Stimulated activated CD4-positive, alpha-beta T cell treated with anti-CD3 and anti-CD28 coated beads, Interleukin-15, amount 100 ng/mL, for 48 hours (primary cell): ENCODE data around the gene ITSN1.
"Not testable (repeated sequence)": the region's sequence is repeated elsewhere in the genome, so short reads cannot be mapped to it uniquely, and the experiment has no call there.

Experiments
- DNase-seq, 2 donors: peaks; one replicate each; pipeline ENCODE4 v3.0.0-alpha.2; 2020; ENCODE audit warnings: low read depth in 2 of 2

Gene ITSN1

DNA sequence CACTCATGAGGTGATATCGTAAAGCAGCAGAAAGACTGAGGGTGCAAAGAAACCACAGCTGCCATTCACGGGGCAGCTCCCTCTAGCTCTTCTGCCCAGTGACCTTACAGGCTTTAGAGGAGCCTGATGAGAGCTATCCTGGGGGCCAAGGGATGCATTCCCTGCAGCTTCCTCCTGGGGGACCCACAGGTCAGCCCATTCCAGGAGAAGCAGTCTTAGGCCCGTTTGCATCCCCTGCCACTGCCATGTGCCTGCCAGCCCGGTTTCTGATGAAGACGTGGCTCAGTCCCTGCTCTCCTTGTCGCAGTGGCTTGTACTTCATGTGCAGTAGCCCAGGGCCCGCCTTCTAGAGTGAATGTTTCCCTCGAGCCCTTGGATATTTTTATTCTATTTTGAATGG is 250.6 kb downstream of the ITSN1 start:
- DNase-seq, result no peak

DNA sequence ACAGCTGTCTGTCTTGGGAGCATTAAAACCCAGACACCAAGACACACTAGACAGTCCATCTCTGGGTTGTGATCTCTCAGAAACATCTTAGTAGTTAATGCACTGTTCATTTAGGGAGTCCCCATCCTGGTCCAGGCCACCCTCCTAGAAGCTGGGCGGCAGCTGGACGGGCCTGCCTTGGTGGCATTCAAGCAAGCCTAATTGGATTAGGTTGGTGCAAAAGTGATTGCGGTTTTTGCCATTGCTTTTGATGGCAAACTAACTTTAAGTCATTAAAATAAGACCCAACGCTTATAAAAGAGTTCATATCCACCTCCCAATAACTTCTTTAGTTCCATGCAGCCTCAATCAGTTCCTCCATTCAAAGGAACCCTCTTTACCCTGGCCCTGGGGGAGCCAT is 251.6 kb downstream of the ITSN1 start:
- DNase-seq, result no peak

DNA sequence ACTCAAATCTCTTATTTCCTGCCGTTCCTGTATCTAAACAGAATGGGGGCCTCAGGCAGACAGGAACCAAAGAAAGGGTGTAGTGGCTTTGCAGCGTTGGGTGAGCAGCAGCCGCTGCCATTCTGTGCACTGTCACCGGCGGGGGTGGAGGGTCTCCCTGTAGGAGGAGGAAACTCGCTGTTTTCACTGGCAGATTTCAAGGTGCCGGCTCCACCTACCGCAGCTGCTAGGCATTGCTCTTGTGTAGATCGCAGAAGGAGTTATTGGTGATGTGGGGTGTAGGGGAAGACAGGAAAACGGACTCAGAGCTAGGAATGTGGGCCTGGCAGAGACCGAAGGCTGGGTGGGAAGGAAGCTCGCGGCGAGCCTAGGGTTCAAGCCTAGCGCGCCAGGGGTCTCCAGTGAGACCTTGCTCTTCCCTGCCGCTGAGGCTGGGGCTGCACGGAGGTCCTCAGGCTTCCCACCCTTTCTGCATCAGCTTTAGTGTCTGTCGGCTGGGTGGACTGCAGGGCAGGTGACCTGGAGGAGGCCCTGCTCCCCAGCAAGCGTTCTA is 252.5 kb downstream of the ITSN1 start:
- peak; percentile 58 to 64 for DNase-seq

DNA sequence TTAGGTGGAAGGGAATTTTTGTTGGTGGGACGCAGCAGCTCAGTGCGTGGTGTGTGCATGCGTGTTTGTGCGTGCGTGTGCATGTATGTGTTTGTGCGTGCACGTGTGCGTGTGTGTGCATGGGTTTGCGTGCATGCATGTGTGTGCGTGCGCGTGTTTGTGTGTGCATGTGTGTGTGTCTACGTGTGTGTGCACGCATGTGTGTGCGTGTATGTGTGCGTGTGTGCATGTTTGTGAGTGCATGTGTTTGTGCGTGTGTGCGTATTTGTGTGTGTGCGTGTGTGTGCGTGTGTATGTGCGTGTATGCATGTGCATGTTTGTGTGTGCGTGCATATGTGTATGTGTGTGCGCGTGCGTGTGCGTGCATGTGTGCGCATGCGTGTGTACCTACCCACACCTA is 253.1 kb downstream of the ITSN1 start:
- no peak for DNase-seq

DNA sequence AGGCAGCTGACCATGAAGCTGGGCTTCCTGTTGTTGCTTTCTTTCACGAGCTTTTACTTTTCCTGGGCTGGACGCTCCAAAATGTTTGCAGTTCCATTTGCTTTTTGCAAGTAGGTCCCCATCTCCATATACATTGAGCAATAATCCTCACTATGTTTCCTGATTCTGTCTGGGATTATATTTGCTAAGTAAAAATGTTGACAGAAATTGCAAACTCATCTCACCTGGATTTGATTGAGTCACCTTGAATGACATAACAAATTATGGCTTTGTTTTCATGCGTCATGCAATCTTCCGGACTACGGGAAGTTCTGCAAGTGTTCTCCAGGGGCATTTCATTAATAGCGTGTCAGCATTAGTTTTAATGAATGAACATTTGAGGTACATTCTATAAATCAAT is 254.4 kb downstream of the ITSN1 start:
- DNase-seq, result no peak

DNA sequence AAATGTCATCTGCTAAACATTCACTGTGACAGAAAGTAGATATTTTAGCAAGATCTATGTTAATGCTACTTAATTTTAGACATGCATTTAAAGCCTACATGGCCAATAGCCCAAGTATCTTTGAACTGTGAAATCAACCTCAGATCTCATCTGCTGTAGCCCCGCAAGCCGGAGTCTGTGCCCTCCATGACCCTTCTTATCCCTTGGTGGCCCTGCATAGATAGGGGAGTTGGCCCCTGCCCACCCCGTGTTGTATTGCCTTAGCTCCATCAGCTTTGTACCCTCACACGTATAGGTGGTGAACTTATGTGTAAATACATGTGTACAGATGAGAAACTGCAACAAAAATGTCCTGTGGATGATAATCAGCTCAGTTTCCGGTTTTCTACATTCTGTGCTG is 254.8 kb downstream of the ITSN1 start:
- no peak for DNase-seq

DNA sequence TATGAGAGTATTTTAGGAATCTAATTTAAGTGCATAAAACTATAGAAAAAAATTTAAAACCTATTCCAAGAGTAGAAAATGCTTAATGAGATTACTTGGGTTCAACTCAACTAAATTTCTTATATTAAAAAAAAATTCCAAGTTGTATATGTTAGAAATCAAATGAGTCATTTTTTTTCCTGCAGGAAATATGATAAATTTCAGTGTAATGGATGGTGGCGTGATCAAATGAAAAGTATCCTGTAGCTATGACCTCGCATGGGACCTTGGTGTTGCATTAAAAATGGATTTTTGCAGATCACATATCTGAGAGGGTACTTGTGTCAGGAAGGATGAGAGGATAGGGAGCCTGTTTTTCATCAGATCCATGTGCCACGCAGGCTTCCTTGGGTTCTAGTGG is 255.4 kb downstream of the ITSN1 start:
- no peak for DNase-seq

DNA sequence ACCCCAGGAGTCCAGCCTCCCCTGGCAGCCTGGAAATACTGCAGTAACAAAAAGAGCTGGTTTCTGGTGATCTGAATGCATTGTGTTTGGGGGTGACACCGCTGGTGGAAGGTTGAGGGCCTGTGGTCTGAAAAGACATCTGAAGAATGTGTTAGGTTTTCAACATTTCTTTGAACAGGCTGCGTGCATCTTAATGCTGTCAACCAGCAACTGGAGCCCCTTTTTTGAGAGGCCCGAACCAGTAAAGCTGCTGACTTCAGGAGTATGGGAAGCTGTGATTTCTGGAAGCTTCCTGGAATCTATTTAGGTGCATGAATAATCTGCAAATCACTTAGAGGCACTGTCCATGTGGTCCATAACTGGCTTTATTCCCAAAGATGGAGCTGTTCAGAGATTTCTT is 256.3 kb downstream of the ITSN1 start:
- no peak for DNase-seq

DNA sequence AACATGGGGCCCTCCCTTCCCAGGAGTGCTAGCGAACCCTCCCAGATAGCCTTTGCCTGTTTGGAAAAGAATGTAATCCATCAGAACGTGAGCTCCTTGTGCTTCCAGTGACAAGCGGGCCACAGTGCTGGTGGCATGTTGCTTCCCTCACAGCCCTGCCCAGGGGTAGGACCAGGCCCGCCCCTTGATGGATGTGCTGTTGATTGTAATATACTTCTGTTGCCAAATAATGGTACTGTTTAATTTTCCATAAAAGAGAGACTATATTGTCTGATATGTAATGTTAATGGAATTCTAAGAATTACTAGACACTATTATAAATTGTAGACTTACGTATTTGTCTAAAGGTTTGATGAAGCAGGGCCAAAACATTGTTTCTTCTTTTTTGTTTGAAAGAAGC is 256.9 kb downstream of the ITSN1 start:
- DNase-seq, result no peak

DNA sequence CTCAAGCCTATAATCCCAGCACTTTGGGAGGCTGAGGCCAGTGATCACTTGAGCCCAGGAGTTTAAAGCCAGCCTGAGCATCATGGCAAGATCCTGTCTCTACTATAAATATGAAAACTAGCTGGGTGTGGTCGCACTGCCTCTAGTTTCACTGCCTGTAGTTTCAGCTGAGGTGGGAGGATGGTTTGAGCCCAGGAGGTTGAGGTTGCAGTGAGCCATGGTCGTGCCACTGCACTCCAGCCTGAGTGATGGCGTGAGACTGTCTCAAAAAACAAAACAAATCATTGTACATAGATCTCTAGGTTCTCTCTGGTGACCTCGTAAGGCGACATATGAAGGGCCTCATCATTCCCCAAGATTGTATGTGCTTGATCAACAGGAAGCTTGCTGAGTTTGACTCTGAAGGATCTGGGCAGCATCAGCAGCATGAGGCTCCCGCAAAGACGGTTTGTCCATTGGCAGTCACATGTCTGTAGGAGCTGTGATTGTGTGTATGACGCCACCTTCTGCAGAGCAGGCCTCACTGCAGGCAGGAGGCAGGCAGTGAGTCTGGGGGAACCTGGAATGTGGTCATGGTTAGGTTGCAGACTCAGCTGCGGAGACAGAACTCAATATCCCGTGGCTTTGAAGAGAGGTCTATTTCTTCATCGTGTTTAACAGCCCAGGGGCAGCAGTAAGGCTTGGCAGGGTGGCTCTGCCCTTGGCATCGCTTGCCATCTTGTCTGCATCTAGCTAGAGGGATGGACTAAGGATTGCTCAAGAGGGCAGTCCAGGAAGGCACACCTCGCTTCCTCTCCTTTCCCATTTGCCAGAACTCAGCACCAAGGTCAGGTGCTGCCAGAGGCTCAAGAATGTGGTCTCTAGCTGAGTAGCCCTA is 259.3 kb downstream of the ITSN1 start:
- no peak for DNase-seq

DNA sequence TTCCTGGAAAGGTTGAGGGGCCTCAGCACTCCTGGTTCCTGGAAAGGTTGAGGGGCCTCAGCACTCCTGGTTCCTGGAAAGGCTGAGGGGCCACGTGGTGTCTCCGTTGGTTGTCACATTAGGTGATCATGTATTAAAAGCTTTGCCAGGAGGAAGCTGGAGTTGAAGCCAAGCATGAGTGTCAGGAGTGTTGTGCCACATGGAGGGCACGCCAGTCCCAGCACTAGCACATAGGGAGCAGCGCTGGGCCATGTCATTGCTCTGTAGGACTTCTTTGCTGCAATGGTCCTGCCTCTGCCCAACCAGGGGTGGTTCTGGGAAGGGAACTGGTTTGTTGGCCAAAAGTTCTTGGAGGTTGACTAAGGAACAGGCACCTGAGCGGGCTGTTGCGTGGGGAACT is 260.0 kb downstream of the ITSN1 start:
- DNase-seq, result no peak

DNA sequence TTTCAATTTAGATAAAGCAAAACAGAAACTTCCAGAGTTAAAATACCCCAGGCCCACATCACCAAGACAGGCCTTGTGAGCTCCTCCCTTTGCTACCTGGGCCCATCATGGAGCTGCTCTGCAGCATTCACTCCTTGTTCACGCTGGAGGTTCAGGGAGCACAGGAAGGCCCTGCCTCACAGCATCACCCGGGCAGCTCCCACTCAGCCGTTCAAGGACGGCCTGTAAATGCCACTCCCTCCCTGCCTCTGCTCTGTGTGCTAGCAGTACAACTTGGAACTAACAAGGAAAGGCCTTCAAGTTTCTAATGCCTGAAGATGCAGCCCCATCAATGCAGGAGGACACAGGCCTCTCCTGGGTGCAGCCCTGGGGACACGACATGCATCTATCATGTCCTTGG is 261.7 kb downstream of the ITSN1 start:
- DNase-seq, result no peak

DNA sequence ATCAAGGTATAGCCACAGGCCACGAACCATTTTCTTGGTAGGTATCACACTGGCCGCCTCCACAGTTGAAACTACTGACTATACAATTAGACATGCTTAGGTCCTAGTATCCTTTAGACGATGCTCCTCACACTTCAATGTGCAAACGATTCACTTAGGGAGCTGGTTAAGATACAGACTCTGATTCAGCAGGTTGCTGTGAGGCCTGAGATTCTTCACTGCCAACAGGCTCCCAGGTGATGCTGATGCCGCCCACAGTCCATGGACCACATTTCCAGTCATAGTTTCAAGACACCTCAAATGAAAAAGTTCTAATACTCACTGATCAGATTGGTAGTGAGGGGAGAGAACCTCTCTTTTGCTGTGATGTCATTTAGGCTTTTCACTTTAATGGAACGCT is 266.5 kb downstream of the ITSN1 start:
- peak; percentile 45 to 58 for DNase-seq

DNA sequence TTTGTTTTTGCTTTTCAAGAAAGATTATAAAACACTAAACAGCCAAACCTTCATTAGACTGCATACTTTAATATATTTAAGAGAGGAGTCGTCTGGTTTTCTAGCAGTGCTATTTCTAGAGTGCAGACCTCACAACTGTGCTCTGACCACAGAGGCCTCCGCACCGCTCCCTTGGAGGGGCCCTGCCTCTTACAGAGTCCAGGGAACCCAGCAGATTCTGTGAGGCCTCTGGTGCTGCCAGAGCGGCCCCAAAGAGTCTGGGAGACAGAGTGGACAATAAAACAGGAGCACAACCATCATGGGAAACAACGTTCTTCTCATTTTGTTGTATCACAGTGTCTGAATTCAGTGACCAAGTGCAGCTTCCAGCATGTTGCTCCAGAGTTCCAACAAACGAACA is 267.5 kb downstream of the ITSN1 start:
- DNase-seq, result no peak

DNA sequence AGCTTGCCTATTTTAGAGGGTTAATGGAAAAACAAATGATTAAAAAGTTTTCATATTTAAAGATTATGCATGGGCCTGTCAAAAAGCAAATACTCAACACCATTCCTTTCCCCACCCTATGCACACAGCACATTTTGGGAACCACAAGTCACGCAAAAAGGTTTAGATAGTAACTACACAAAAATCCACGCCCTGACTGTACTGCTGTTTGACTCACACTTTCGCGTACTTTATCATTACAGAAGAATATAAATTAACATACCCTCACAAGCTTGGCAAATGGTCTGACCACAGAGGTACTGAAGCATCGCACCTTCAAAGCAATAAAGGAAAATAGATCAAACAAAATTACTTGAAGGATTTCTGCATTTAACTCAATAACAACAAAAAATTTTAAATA is 271.9 kb downstream of the ITSN1 start:
- DNase-seq, result no peak

DNA sequence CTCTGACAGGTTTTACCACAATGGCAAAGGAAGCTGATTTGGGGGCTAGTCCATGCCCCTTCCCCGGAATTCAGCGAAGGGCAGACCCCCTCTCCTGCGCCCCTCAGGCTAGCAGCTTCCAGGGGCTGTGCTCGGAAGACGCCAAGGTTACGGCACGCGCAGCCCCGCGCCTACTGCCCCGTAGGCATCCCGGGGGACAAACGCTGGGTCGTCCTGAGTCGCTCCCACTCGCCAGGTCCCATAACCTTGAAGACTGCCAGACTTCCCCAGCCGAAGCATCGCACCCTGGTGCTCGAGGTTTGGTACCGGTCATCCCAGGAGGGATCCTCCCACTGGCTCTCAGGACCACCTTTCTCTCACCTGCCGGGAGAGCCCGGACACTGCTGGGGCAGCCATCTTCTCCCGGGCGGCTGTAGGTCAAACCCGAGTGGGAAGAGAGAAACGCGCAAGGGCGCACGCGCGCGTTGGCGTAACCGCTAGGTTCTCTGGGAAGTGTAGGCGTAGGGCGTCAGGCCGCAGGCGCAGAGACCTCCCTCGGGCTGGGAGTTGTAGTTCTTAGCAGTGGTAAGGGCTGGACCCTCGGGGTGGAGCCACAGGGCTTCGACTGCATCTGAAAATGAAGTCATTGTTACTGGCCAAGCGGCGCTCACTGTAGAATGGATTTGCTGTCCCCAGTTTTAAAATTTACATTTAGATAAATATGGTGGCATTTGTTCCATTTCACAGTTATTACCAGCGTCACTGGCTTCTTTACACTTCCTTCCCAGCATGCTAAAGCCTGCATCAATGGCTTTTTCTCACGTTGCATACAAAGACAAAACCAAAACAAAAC is 273.3 kb downstream of the ITSN1 start, which contains the start of gene ATP5PO:
Gene ATP5PO (minus strand): TSS at position 437 of the 832 bp plus-strand sequence. CDS start 41 bp downstream, at position 396.
- peak; percentile 94 for DNase-seq

DNA sequence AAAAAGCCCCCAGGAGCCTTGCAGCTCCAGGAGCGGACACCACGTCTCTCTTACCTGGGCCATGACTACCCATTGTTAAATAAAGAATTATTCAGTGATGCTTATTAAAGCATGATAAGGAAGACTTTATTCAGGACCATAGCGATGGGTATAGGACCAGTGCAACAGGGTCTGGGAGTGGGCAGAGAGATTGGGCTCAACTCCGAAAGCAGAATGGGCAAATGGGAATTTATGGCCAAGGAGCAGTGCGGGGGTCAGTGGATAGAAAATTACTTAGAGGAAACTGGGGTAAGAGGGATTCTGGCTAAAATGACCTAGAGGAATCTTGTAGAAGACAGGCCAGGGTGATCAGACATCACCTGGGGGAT is 273.9 kb downstream of the ITSN1 start:
- no peak for DNase-seq

DNA sequence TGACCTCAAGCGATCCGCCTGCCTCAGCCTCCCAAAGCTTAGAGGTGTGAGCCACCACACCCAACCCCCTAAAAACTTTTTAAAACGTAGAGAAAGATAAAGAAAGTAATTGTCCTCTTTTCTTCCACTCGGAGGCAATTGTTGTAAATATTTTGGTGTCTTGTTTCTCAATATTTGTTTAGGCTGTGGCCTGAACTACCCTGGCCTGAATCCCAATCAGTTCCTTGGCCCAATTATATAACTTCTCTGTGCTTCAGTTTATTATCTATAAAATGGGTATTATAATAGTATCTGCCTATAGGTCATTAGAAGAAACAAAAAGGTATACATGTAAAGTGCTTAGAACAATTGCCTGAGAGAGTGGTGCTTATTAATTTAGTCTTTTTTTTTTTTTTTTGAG is 275.1 kb downstream of the ITSN1 start:
- DNase-seq, result no peak

DNA sequence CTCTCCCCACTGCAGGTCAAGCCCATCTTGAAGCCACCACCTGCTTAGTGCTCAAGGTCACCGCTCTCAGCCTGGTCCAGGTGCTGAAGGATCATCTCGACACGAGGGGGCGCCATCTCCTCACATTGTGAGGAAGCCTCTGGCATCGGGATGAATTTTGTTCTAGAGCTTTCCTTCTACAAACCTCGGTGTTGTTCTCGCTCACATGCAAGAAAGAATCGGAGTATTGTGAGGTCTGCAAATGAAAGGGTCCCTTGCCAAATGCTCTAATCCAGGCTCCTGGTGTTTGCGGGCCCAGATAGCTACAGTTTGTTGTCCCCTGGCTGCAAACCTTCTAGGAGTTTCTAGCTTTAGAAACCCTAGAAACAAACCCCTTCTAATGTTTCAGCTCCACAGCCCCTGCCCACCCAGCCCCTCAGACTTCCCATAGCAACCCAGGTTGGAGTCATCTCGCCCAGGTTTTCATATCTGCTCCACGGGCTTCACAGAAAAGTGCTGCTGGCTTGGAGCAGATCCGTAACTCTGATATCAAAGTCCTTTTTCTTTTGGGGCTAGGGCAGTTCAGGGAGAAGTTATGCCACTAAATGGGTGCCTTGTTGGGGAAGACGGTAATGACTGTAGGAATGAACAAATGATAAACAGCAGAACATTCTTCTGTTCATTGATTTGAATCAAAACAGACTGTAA is 281.9 kb downstream of the ITSN1 start:
- peak; percentile 78 to 85 for DNase-seq

DNA sequence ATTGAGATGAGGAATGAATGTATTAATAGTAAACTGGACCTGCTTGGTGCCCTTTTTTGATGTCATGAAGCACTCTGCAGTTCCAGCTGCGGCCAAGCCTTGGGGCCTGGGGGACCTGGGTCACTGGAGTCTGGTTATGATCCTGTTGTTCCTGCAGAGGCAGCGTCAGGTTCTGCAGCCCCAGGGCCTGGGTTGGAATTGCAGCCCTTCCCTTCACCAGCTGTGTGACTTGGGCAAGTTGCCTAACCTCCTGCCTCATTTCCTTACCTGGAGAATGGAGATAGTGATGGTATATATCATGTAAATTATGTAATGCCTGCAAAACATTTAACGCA is 282.4 kb downstream of the ITSN1 start:
- DNase-seq, result no peak

DNA sequence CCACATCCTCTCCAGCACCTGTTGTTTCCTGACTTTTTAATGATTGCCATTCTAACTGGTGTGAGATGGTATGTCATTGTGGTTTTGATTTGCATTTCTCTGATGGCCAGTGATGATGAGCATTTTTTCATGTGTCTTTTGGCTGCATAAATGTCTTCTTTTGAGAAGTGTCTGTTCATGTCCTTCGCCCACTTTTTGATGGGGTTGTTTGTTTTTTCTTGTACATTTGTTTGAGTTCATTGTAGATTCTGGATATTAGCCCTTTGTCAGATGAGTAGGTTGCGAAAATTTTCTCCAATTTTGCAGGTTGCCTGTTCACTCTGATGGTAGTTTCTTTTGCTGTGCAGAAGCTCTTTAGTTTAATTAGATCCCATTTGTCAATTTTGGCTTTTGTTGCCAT is 283.9 kb downstream of the ITSN1 start:
- not testable (repeated sequence) for DNase-seq
